Forelimb muscle (tissue), 1 donor: ENCODE measurements around the gene ALMS1. TPM values are rescaled to one million over a fixed set of nuclear protein-coding genes. Genes with fewer than 3 reads are reported as not detected.
"Not testable (repeated sequence)": the region's sequence is repeated elsewhere in the genome, so short reads cannot be mapped to it uniquely, and the experiment has no call there.

ENCODE experiments used
- DNase-seq: peaks from one replicate; pipeline ENCODE4 v3.0.0-alpha.2; 2013; ENCODE audit warnings: low read depth
- polyA plus RNA-seq: library from polyadenylated mRNA; unstranded; fragments of 120-200 nt; gene quantifications from one replicate; pipeline ENCODE4 v1.2.1, GENCODE V29; 2013; ENCODE audit not compliant: insufficient read length

The ALMS1 gene
- polyA plus RNA-seq, 1 donor, result 15.6 TPM

- DNase-seq, result no peak
Observed at GRCh38 chr2:73516033-73516432, 130.4 kb downstream of the ALMS1 start.

GRCh38 chr2:73528688-73529087, 143.1 kb downstream of the ALMS1 start:
- no peak for DNase-seq

GRCh38 chr2:73530773-73531172, 145.1 kb downstream of the ALMS1 start:
- not testable (repeated sequence) for DNase-seq

- no peak for DNase-seq
Observed at GRCh38 chr2:73532381-73532780, 146.7 kb downstream of the ALMS1 start.

- no peak for DNase-seq
Observed at GRCh38 chr2:73536133-73536840, 150.7 kb downstream of the ALMS1 start.

GRCh38 chr2:73560875-73561274, 175.2 kb downstream of the ALMS1 start:
- not testable (repeated sequence) for DNase-seq

GRCh38 chr2:73561422-73561821, 175.8 kb downstream of the ALMS1 start:
- no peak for DNase-seq

GRCh38 chr2:73564986-73565385, 179.3 kb downstream of the ALMS1 start:
- no peak for DNase-seq

- DNase-seq, result no peak
Observed at GRCh38 chr2:73566288-73566878, 180.7 kb downstream of the ALMS1 start.

GRCh38 chr2:73575261-73575660, 189.6 kb downstream of the ALMS1 start:
- no peak for DNase-seq

- no peak for DNase-seq
Observed at GRCh38 chr2:73582364-73582763, 196.7 kb downstream of the ALMS1 start.

- DNase-seq, result no peak
Observed at GRCh38 chr2:73588177-73588576, 202.5 kb downstream of the ALMS1 start.

GRCh38 chr2:73593680-73594079, 208.0 kb downstream of the ALMS1 start:
- no peak for DNase-seq

- no peak for DNase-seq
Observed at GRCh38 chr2:73594251-73594650, 208.6 kb downstream of the ALMS1 start.

GRCh38 chr2:73601780-73602179, 216.1 kb downstream of the ALMS1 start:
- DNase-seq, result no peak

- not testable (repeated sequence) for DNase-seq
Observed at GRCh38 chr2:73603099-73603588, 217.5 kb downstream of the ALMS1 start.

- DNase-seq, result not testable (repeated sequence)
Observed at GRCh38 chr2:73604589-73604988, 219.0 kb downstream of the ALMS1 start.

GRCh38 chr2:73610111-73610510, 224.5 kb downstream of the ALMS1 start:
- DNase-seq, result no peak

- no peak for DNase-seq
Observed at GRCh38 chr2:73611193-73611592, 225.6 kb downstream of the ALMS1 start.

- DNase-seq, result no peak
Observed at GRCh38 chr2:73611867-73612266, 226.2 kb downstream of the ALMS1 start.

- no peak for DNase-seq
Observed at GRCh38 chr2:73614105-73614504, 228.5 kb downstream of the ALMS1 start.

- DNase-seq, result no peak
Observed at GRCh38 chr2:73614997-73615396, 229.4 kb downstream of the ALMS1 start.

- not testable (repeated sequence) for DNase-seq
Observed at GRCh38 chr2:73619925-73620324, 234.3 kb downstream of the ALMS1 start.
